NCI-H510A treated with DMSO at 0.1 percent for 48 hours (cell line): ENCODE results near the gene STXBP4.
A peak's percentile ranks its signal among the peaks of the same experiment; 100 is the strongest.

Experiments
- DNase-seq: peaks from one replicate; lab custom pipeline; 2025; lab: John Stamatoyannopoulos, UW

Gene STXBP4, protein sequence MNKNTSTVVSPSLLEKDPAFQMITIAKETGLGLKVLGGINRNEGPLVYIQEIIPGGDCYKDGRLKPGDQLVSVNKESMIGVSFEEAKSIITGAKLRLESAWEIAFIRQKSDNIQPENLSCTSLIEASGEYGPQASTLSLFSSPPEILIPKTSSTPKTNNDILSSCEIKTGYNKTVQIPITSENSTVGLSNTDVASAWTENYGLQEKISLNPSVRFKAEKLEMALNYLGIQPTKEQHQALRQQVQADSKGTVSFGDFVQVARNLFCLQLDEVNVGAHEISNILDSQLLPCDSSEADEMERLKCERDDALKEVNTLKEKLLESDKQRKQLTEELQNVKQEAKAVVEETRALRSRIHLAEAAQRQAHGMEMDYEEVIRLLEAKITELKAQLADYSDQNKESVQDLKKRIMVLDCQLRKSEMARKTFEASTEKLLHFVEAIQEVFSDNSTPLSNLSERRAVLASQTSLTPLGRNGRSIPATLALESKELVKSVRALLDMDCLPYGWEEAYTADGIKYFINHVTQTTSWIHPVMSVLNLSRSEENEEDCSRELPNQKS

GRCh38 chr17:54968262-54968987, at the start of gene STXBP4, which contains the start of gene COX11:
Gene STXBP4, plus strand, starts transcription at chr17:54968765. Its CDS starts 17,455 bp downstream, at chr17:54986220.
Gene COX11, minus strand, starts transcription at chr17:54968654. Its CDS starts 8 bp downstream, at chr17:54968646.
- peak; percentile 94 for DNase-seq

DNA sequence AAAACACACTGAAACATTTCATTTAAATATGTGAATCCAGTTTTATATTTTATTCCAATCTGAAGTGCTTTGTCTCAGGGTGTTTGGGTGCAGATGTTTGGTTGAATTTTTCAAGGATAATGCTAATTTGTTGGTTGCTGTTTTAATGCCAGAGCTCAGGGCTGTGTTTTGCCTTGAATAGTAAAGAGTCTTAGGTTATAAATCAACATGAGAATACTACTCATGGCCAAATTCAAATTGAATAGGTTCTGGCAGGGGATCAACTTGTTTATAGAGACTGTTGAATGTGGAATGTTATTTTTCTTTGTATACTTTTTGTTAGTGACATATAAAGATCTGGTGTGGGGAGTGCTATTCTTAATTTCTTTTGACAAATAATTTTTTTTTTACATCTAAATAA, 49.1 kb upstream of the STXBP4 start:
- DNase-seq, result no peak

DNA sequence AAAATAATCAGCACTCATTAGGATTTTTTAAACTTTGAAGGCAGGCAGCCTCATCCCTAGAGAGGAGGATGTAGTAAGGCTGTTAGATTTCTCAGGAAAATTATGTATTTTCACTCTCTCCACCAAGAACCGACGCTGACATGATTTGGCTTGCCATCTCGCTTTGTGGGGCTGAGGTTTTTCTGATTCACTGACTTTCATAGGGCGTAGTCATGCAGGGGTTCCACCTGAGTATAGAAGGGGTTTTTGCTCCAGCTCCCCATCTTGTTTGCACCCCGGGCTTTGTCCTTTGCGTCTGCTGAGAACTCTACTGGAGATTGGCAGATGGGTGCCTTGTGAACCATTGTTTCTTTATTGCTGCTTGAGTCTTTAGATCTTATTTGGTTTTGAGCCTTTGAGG, 47.7 kb upstream of the STXBP4 start:
- DNase-seq, result no peak

- no peak for DNase-seq
Measured at GRCh38 chr17:54924405-54924804, 44.2 kb upstream of the STXBP4 start.

- no peak for DNase-seq
Measured at GRCh38 chr17:54927525-54927924, 41.0 kb upstream of the STXBP4 start.

GRCh38 chr17:54932711-54933110, 35.9 kb upstream of the STXBP4 start:
- DNase-seq, result no peak

DNA sequence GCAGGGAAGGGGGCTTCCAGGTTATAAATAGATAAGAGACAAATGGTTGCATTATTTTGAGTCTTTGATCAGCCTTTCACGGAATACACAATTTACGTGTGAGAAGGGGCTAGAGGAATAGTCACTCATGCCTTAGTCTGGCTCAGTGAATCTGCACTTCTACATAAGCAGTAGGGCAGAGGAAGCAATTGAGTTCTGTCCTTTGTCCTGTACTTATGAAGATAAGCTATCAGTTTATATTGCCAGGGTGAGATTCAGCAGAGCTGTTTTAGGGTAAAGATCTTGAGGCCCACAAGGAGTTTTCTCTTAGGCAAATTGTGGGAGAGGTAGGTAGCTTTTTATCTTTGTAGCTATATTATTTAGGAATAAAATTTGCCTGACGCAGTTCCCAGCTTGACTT, 34.6 kb upstream of the STXBP4 start:
- DNase-seq, result no peak

GRCh38 chr17:54935471-54935870, 33.1 kb upstream of the STXBP4 start:
- DNase-seq, result no peak

DNA sequence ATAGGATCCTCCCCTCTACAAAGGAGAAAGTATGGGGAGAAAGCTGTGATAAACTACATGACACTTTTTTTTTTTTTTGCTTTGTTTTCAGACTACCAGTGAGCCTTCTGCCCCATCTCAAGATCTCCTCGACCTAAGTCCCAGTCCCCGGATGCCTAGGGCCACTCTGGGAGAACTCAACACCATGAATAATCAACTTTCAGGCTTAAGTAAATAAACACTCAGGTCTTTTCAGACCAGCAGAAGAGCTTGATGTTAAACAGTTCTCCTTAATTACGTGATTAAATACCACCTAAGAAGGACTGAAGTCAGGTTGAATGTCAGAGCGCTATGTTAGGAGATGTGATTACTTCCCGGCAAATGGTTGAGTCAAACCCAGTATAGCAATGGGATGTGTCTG, 31.5 kb upstream of the STXBP4 start:
- DNase-seq, result no peak

GRCh38 chr17:54937426-54937825, 31.1 kb upstream of the STXBP4 start:
- no peak for DNase-seq

DNA sequence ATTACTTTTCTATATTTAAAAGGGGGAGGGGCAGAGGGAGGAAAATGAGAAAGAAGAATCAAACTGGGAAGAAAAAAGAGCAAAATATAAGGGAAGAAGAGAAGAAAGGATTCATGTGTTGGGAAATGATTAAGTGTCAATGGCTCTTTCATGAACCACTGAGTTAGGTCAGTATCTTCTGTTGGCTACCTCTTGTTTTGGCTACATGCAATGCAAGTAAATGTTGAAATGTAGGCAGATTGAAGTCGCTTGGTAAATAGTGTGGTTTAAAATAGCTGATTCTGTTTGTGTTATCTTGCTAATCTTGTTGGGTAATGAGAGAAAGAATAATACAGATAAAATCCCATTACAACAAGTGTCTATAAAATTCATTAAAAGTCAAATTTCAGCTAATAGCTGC, 27.3 kb upstream of the STXBP4 start:
- no peak for DNase-seq

DNA sequence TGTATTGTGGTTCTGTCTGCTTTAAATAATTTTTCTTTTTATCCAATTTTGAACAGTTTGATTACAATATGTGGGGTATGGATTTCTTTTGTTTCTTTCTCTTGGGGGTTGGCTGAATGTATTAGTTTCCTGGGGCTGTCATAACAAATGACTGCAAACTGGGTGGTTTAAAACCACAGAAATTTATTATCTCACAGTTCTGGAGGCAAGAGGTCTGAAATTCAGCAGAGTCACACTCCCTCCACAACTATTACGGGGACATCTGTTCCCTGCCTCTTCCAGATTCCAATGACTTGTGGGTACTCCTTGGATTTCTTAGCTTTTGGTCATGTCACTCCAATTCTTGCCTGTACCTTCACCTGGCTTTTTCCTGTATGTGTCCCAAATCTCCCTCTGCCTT, 23.8 kb upstream of the STXBP4 start:
- DNase-seq, result no peak

GRCh38 chr17:54945231-54945630, 23.3 kb upstream of the STXBP4 start:
- DNase-seq, result no peak

DNA sequence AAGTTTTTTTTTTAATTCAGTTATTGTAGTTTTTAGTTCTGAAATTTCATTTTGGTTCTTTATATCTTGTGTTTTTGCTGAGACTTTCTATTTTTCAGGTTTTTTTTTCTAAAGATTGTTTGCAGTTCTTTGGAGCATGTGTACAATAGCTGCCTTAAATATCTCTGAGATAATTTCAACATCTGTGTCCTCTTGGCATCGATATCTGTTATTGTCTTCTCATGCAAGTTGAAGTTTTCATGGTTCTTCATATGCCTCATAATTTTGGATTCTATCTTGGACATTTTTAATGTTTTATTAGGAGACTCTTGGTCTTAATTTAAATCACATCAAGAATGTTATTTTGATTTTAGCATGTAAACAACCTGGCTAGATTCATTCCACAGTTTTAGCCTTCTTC, 22.9 kb upstream of the STXBP4 start:
- no peak for DNase-seq

GRCh38 chr17:54947396-54947795, 21.2 kb upstream of the STXBP4 start:
- DNase-seq, result no peak

DNA sequence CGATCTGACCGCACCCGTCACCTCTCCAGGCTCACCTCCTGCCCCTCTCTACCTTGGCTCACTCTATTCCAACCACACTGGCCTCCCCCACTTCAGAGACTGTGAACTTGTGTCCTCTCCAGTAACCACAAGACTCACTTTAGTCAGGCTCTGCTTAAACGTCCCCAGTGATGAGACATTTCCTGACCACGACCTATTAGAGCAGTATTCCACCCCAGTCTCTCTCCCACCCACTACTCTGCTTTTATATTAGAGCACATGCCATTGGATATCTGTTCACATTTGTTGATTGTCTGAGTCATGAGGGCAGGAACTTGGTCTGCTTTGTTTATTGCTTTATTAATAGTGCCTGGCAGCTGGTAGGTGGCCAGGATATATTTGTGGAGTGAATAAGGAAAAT, 20.2 kb upstream of the STXBP4 start:
- no peak for DNase-seq

- no peak for DNase-seq
Measured at GRCh38 chr17:54950116-54950515, 18.4 kb upstream of the STXBP4 start.

DNA sequence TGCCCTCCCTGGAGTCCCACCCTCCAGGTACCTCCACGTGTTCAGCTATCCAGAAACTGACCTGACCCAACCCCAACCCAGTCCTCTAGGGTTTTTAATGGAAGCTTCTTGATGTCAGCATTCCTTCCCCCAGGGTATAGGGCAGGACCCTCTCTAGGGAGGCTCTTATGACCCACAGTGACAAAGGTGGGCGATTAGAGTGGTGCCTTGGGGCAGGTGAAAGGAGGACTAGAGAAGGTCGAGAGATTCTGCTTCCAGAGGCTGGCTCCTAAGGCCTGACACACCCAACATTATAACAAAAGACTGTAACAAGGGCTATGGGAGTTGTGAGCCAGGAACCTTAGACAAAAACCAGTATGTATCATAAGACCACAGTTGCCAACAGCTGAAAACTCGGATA, 17.3 kb upstream of the STXBP4 start:
- no peak for DNase-seq

DNA sequence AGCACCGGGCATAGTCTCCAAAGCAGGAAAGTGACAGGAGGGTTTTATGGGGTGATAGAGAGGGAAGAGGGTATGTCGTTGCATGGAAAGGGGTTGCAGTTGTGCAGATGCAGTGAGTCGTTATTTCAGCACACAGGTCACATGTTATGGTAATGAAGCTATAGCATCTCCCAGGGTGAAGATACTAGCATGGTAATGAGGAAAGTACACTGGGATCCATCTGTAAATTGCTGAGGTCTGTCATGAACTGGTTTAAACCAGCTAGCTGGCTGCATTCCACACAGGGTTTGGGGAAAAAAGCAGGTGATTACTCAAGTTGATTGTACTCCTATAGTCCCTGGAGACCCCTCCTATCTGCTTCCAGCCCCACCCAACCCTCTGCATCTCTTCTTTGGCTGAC, 11.8 kb upstream of the STXBP4 start:
- no peak for DNase-seq

DNA sequence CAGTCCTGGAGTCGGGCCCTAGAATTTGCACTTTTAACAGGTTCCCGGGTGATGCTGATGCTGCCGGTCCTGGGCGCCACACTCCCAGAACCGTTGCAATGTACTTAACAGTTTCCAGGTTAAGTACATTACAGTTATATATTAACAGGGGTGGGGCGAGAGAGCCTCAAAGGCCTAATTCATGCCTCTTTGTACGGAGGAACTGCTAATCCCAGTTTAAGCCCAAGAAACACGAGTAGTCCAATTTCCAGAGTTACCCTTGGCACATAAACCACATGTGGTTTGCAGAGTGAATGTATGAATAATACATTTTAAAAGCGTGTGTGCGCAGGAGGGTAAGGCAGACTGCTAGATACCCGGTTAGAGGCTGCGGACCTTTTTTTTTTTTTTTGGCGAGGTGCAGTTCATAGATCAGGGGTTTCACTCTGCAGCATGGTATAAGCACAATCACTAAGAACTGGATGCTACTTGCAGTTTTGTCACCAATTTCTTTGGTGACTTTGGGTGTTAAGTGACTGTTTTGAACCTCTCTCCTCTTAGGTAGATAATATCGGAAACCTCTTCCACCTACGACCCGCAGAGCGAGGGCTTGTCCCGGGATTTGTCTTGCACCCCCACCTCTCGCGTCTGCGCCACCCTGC, 824 bp upstream of the STXBP4 start:
- peak; percentile 63 for DNase-seq

DNA sequence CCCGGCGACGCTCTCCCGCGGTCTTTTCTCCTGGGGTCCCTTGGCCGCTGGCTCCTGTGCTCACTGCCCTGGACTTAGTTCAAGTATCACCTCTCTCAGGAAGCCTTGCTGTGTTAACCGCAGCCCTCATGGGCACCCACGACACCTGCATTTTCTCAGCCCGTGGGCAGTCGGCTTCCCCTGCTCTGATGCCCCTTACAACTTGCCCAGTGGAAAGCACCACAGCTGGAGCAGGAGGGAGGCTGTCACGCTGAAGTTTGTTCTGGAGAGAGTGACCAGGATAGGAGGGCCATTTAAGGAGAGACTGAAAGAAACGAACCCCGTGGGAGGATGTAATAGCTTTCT, 395 bp downstream of the STXBP4 start:
- DNase-seq, result no peak

GRCh38 chr17:54969658-54970572, 1.4 kb downstream of the STXBP4 start:
- no peak for DNase-seq
